H1 (cell line): Measurements from ENCODE around the gene CDH8. TPM values are rescaled to one million over a fixed set of nuclear protein-coding genes. Genes with fewer than 3 reads are reported as not detected.

ENCODE experiments used
- CTCF ChIA-PET: fragments of 300-600 bp; sonication (Branson Sonifier 250); formaldehyde crosslinking; loops from one replicate; lab custom pipeline; 2021; ENCODE audit not compliant: partially characterized antibody; lab: Charles Lee
- POLR2A ChIA-PET: fragments of 300-600 bp; sonication (Branson Sonifier 250); formaldehyde crosslinking; loops from one replicate; lab custom pipeline; 2021; ENCODE audit warnings: inconsistent platforms; ENCODE audit not compliant: partially characterized antibody; lab: Charles Lee
- DNase-seq, 2 experiments: peaks; one replicate each; pipeline versions ENCODE4 v3.0.0 to v3.0.0-alpha.2; 2010 to 2022; ENCODE audit warnings: low spot score in 2 of 2, low read depth in 1 of 2, mixed read lengths in 1 of 2
- FAIRE-seq: peaks from 2 replicates; lab custom pipeline; 2011; peaks lifted over from hg19 to GRCh38; lab: Jason Lieb, UNC
- H2AFZ ChIP-seq: 2 replicates; pipeline ENCODE4 v1.8.1; 2012; ENCODE audit warnings: low read length, inconsistent platforms
- H2AK5ac ChIP-seq: 2 replicates; pipeline ENCODE4 v1.6.1; 2013; ENCODE audit warnings: low read depth, low read length
- H2BK120ac ChIP-seq: replicated peaks from 2 replicates; pipeline ENCODE3; 2013; ENCODE audit warnings: low read depth, low read length, inconsistent platforms
- H2BK12ac ChIP-seq: 2 replicates; pipeline ENCODE4 v1.6.1; 2013; ENCODE audit warnings: low read depth, low read length
- H2BK15ac ChIP-seq: 2 replicates; pipeline ENCODE4 v1.6.1; 2013; ENCODE audit warnings: low read length
- H2BK20ac ChIP-seq: 2 replicates; pipeline ENCODE4 v1.6.1; 2013; ENCODE audit warnings: low read length
- H2BK5ac ChIP-seq: 2 replicates; pipeline ENCODE4 v1.6.1; 2013; ENCODE audit warnings: low read depth, low read length
- H3K14ac ChIP-seq: 2 replicates; pipeline ENCODE4 v1.6.1; 2013; ENCODE audit warnings: inconsistent platforms; ENCODE audit not compliant: insufficient read length
- H3K18ac ChIP-seq: 2 replicates; pipeline ENCODE4 v1.6.1; 2013; ENCODE audit warnings: low read length; ENCODE audit errors: extremely low read depth
- H3K23ac ChIP-seq: 2 replicates; pipeline ENCODE4 v1.6.1; 2013; ENCODE audit warnings: inconsistent platforms; ENCODE audit not compliant: insufficient read length
- H3K23me2 ChIP-seq: 2 replicates; pipeline ENCODE4 v1.6.1; 2013; ENCODE audit warnings: low read depth, low read length
- H3K27ac ChIP-seq: 2 replicates; pipeline ENCODE4 v1.6.1; 2011; ENCODE audit warnings: low read depth, low read length, inconsistent platforms
- H3K27me3 ChIP-seq, 4 experiments: replicated peaks in 1 of 4; 1 replicate in 1 of 4; 2 replicates in 3 of 4; pipeline versions ENCODE4 v1.6.1 to v1.8.1; 2011 to 2013; ENCODE audit warnings: low read length in 3 of 4, mild to moderate bottlenecking in 3 of 4, inconsistent platforms in 2 of 4, mixed read lengths in 2 of 4, moderate library complexity in 1 of 4; ENCODE audit not compliant: control insufficient read depth in 3 of 4, insufficient read depth in 3 of 4; ENCODE audit errors: extremely low read depth in 1 of 4
- H3K36me3 ChIP-seq, 4 experiments: 2 replicates each; pipeline versions ENCODE4 v1.6.1 to v1.8.1; 2011 to 2013; ENCODE audit warnings: mild to moderate bottlenecking in 4 of 4, low read length in 3 of 4, moderate library complexity in 2 of 4, control low read depth in 1 of 4, inconsistent platforms in 1 of 4; ENCODE audit not compliant: insufficient read depth in 4 of 4, control insufficient read depth in 2 of 4
- H3K4ac ChIP-seq: replicated peaks from 2 replicates; pipeline ENCODE3; 2013; ENCODE audit warnings: low read length, low read depth, mixed read lengths, inconsistent platforms; ENCODE audit not compliant: insufficient read length
- H3K4me1 ChIP-seq, 4 experiments: replicated peaks in 1 of 4; 1 replicate in 1 of 4; 2 replicates in 3 of 4; pipeline versions ENCODE4 v1.6.1 to v1.8.1; 2011 to 2013; ENCODE audit warnings: low read length in 3 of 4, inconsistent platforms in 2 of 4, mixed read lengths in 1 of 4; ENCODE audit not compliant: insufficient read depth in 4 of 4, control insufficient read depth in 3 of 4
- H3K4me2 ChIP-seq, 2 experiments: 2 replicates each; pipeline versions ENCODE4 v1.6.1 to v1.8.1; 2011 to 2013; ENCODE audit warnings: low read depth in 2 of 2, low read length in 2 of 2, control low read depth in 1 of 2, inconsistent platforms in 1 of 2, mild to moderate bottlenecking in 1 of 2; ENCODE audit not compliant: insufficient read depth in 1 of 2
- H3K4me3 ChIP-seq, 4 experiments: fragments of 200-600, 300-600 bp in 1 of 4; sonication (generic), shearing (Covaris generic), sonication (Bioruptor Twin) in 1 of 4; 2 replicates each; pipeline versions ENCODE4 v1.5.1 to v1.8.1; 2011 to 2016; ENCODE audit warnings: low read length in 4 of 4, low read depth in 3 of 4, control low read depth in 2 of 4, inconsistent platforms in 2 of 4, mild to moderate bottlenecking in 2 of 4, mixed read lengths in 1 of 4, moderate library complexity in 1 of 4; ENCODE audit not compliant: insufficient read depth in 2 of 4; ENCODE audit errors: extremely low read depth in 1 of 4
- H3K56ac ChIP-seq: replicated peaks from 2 replicates; pipeline ENCODE3; 2013; ENCODE audit warnings: low read depth, mild to moderate bottlenecking, mixed read lengths, low read length, inconsistent platforms; ENCODE audit not compliant: insufficient read length
- H3K79me1 ChIP-seq: 2 replicates; pipeline ENCODE4 v1.6.1; 2013; ENCODE audit warnings: low read depth, low read length, control low read depth
- H3K79me2 ChIP-seq, 2 experiments: 2 replicates each; pipeline versions ENCODE4 v1.6.1 to v1.8.1; 2012 to 2013; ENCODE audit warnings: low read length in 2 of 2, mild to moderate bottlenecking in 2 of 2, inconsistent platforms in 1 of 2; ENCODE audit not compliant: insufficient read depth in 2 of 2, control insufficient read depth in 1 of 2
- H3K9ac ChIP-seq, 4 experiments: replicated peaks in 1 of 4; 1 replicate in 1 of 4; 2 replicates in 3 of 4; pipeline versions ENCODE4 v1.6.1 to v1.8.1; 2011 to 2013; ENCODE audit warnings: low read depth in 3 of 4, low read length in 3 of 4, control low read depth in 2 of 4, mild to moderate bottlenecking in 2 of 4, moderate library complexity in 2 of 4, inconsistent platforms in 1 of 4; ENCODE audit errors: extremely low read depth in 1 of 4
- H3K9me3 ChIP-seq, 2 experiments: 2 replicates each; pipeline versions ENCODE4 v1.6.1 to v1.8.1; 2012 to 2013; ENCODE audit warnings: mild to moderate bottlenecking in 2 of 2, moderate library complexity in 2 of 2, control low read depth in 1 of 2, inconsistent platforms in 1 of 2, low read depth in 1 of 2, low read length in 1 of 2, mixed read lengths in 1 of 2; ENCODE audit not compliant: insufficient read depth in 2 of 2
- H4K20me1 ChIP-seq, 2 experiments: replicated peaks in 1 of 2; 2 replicates each; pipeline versions ENCODE3 to v1.8.1; 2011 to 2013; ENCODE audit warnings: inconsistent platforms in 2 of 2, low read length in 2 of 2, mild to moderate bottlenecking in 1 of 2; ENCODE audit not compliant: insufficient read depth in 2 of 2, control insufficient read depth in 1 of 2
- H4K5ac ChIP-seq: 2 replicates; pipeline ENCODE4 v1.6.1; 2013; ENCODE audit warnings: low read length, low read depth, mixed read lengths, inconsistent platforms; ENCODE audit not compliant: insufficient read length
- H4K8ac ChIP-seq: 2 replicates; pipeline ENCODE4 v1.8.0; 2013; ENCODE audit warnings: mild to moderate bottlenecking, moderate library complexity, low read length, inconsistent platforms; ENCODE audit not compliant: insufficient read depth; ENCODE audit errors: extremely low read depth
- H4K91ac ChIP-seq: replicated peaks from 2 replicates; pipeline ENCODE3; 2013; ENCODE audit warnings: low read length, mixed read lengths, inconsistent platforms; ENCODE audit not compliant: insufficient read length
- BCL11A ChIP-seq, 2 experiments: IDR thresholded peaks; one replicate each; pipeline ENCODE4 v1.6.1; 2011; ENCODE audit warnings: low read depth in 2 of 2, low read length in 2 of 2, mild to moderate bottlenecking in 2 of 2
- E2F6 ChIP-seq: IDR thresholded peaks from 2 replicates; pipeline ENCODE4 v1.6.1; 2012; ENCODE audit warnings: inconsistent platforms
- EZH2 ChIP-seq: fragments of 200-600 bp; sonication (generic); IDR thresholded peaks from 2 replicates; pipeline ENCODE4 v1.7.1; 2012; ENCODE audit warnings: low read depth, mild to moderate bottlenecking, moderate library complexity, low read length, inconsistent platforms; ENCODE audit not compliant: severe bottlenecking
- FOSL1 ChIP-seq: IDR thresholded peaks from 2 replicates; pipeline ENCODE4 v1.6.1; 2011; ENCODE audit warnings: mild to moderate bottlenecking, low read depth, low read length, moderate library complexity; ENCODE audit not compliant: insufficient read depth
- GTF2F1 ChIP-seq: IDR thresholded peaks from 2 replicates; pipeline ENCODE4 v1.6.1; 2012; ENCODE audit warnings: low read depth, low read length, improper control_type of control experiment, borderline replicate concordance
- PHF8 ChIP-seq: fragments of 200-600 bp; sonication (generic); conservative IDR thresholded peaks from 2 replicates; pipeline ENCODE4 v1.7.1; 2012; ENCODE audit warnings: low read depth, mild to moderate bottlenecking, inconsistent platforms, low read length, moderate library complexity
- SP2 ChIP-seq: IDR thresholded peaks from 2 replicates; pipeline ENCODE4 v1.6.1; 2012; ENCODE audit warnings: mild to moderate bottlenecking, low read length, inconsistent platforms
- SRF ChIP-seq: IDR thresholded peaks from 2 replicates; pipeline ENCODE4 v1.6.1; 2011; ENCODE audit warnings: mild to moderate bottlenecking, low read depth, low read length, moderate library complexity
- TAF1 ChIP-seq: IDR thresholded peaks from 2 replicates; pipeline ENCODE4 v1.6.1; 2011; ENCODE audit warnings: mild to moderate bottlenecking, low read depth, low read length
- TAF7 ChIP-seq: optimal IDR thresholded peaks from 2 replicates; pipeline ENCODE3; 2011; ENCODE audit warnings: low read depth, mild to moderate bottlenecking, inconsistent platforms, low read length, moderate library complexity, borderline replicate concordance
- TCF12 ChIP-seq: IDR thresholded peaks from 2 replicates; pipeline ENCODE4 v1.6.1; 2011; ENCODE audit warnings: low read depth, mild to moderate bottlenecking, low read length
- USF2 ChIP-seq: IDR thresholded peaks from 2 replicates; pipeline ENCODE4 v1.6.1; 2011; ENCODE audit warnings: low read length, improper control_type of control experiment
- ZNF274 ChIP-seq: IDR thresholded peaks from 2 replicates; pipeline ENCODE4 v1.7.0; 2012; ENCODE audit warnings: low read length, borderline replicate concordance; ENCODE audit errors: extremely low read depth
- WGBS, 2 experiments: shearing (Covaris generic) in 1 of 2; methylation state at CpG; one replicate each; pipeline versions ENCODE4 v1.1.6 to v1.1.7; 2013 to 2015; ENCODE audit warnings: low lambda C conversion rate in 2 of 2, mixed read lengths in 2 of 2, inconsistent platforms in 1 of 2, low coverage in 1 of 2, missing lambda C conversion rate in 1 of 2; ENCODE audit not compliant: insufficient replicate concordance in 2 of 2, insufficient coverage in 1 of 2, insufficient read length in 1 of 2; ENCODE audit errors: extremely low coverage in 1 of 2, missing lambda C conversion rate in 1 of 2; 5-methylcytosine and 5-hydroxymethylcytosine counted together
- polyA plus RNA-seq, 7 experiments: library from polyadenylated mRNA; depleted of rRNA in 3 of 7; stranded (reverse) in 5 of 7; unstranded in 2 of 7; fragments of >200 nt in 5 of 7; fragments of 200-250 nt in 2 of 7; gene quantifications; 1 replicate in 5 of 7; 2 replicates in 1 of 7; 4 replicates in 1 of 7; pipeline versions ENCODE4 v1.2.1 to v1.2.3, GENCODE V29; 2011 to 2013; ENCODE audit warnings: missing spikeins in 2 of 7, mixed read lengths in 2 of 7
- total RNA-seq: library from RNA; stranded (reverse); fragmentation: NEBNext Ultra II Directional; extraction: Animal tissue kit (Norgen Biotek cat#: 25700); gene quantifications from 2 replicates; pipeline ENCODE4 v1.2.1, GENCODE V29; 2021

CDH8 gene
- total and polyA plus RNA-seq, 2 of the 8 experiments (the other 6 are each of a cell fraction or from before 2014, with no cell fraction given), result 7.7 to 8.4 TPM

GRCh38 chr16:61891460-61891859 is 144.8 kb downstream of the CDH8 start:
- H3K9ac ChIP-seq, result no peak overlapping the region
- FAIRE-seq, result no peak
- no peak overlapping the region for H2AFZ ChIP-seq
- H2BK120ac ChIP-seq, result no peak overlapping the region
- no peak overlapping the region for H2BK15ac ChIP-seq
- no peak overlapping the region for H3K4me3 ChIP-seq
- H4K5ac ChIP-seq, result no peak overlapping the region
- ChIA-PET POLR2A (no interaction called here), CTCF (interaction anchor here (1.8 kb wide), 1 partner anchor 45 kb away, joined by 4 read pairs; no protein-coding TSS in a partner anchor)
- DNase-seq, result no peak
- H4K20me1 ChIP-seq, result no peaks in the 10 kb centered on the region
- no peak overlapping the region for H2BK12ac ChIP-seq
- H4K91ac ChIP-seq, result no peak overlapping the region
- no peak overlapping the region for H3K14ac ChIP-seq
- no peak overlapping the region for H2BK5ac ChIP-seq
- 79% methylated on average over 3 of the region's 3 CpGs; no CpG with 5 or more reads in 1 of the 2 experiments for WGBS, 2 experiments
- H3K27ac ChIP-seq, result no peak overlapping the region
- H3K4me2 ChIP-seq, result no peak overlapping the region
- no peak overlapping the region for H3K18ac ChIP-seq
- no peak overlapping the region for H2BK20ac ChIP-seq
- H3K4ac ChIP-seq, result no peak overlapping the region
- no peaks in the 10 kb centered on the region for H3K79me2 ChIP-seq
- no peak overlapping the region for H2AK5ac ChIP-seq
- no peaks in the 10 kb centered on the region; a peak in 1 of 7 replicates for H3K4me1 ChIP-seq
- H3K23ac ChIP-seq, result no peak overlapping the region
- no peaks in the 10 kb centered on the region; the same call in 1 of the 2 replicates for H3K23me2 ChIP-seq
- no peak overlapping the region for H3K56ac ChIP-seq
- H3K36me3 ChIP-seq, result peaks cover 0 to 4% (median 0%) of the 10 kb centered on the region in 4 experiments; a peak in 1 of 8 replicates
- H3K27me3 ChIP-seq, result no peaks in the 10 kb centered on the region
- no peaks in the 10 kb centered on the region for H3K79me1 ChIP-seq
- H3K9me3 ChIP-seq, result no peaks in the 10 kb centered on the region
- no peak overlapping the region for H4K8ac ChIP-seq
- TF ChIP-seq GTF2F1 (no peak), FOSL1 (no peak), TCF12 (no peak), SRF (no peak), ZNF274 (no peak), E2F6 (no peak), TAF7 (no peak), BCL11A (IDR thresholded peaks at IDR 0.05; ENCODE audit: low read depth in 2 of 2, low read length in 2 of 2) (no peak), PHF8 (no peak), EZH2 (no peak), SP2 (no peak), TAF1 (no peak), USF2 (no peak)
